ENCODE results near the gene THBD.
A peak's percentile ranks its signal among the peaks of the same experiment; 100 is the strongest.

The THBD gene, protein sequence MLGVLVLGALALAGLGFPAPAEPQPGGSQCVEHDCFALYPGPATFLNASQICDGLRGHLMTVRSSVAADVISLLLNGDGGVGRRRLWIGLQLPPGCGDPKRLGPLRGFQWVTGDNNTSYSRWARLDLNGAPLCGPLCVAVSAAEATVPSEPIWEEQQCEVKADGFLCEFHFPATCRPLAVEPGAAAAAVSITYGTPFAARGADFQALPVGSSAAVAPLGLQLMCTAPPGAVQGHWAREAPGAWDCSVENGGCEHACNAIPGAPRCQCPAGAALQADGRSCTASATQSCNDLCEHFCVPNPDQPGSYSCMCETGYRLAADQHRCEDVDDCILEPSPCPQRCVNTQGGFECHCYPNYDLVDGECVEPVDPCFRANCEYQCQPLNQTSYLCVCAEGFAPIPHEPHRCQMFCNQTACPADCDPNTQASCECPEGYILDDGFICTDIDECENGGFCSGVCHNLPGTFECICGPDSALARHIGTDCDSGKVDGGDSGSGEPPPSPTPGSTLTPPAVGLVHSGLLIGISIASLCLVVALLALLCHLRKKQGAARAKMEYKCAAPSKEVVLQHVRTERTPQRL

DNA sequence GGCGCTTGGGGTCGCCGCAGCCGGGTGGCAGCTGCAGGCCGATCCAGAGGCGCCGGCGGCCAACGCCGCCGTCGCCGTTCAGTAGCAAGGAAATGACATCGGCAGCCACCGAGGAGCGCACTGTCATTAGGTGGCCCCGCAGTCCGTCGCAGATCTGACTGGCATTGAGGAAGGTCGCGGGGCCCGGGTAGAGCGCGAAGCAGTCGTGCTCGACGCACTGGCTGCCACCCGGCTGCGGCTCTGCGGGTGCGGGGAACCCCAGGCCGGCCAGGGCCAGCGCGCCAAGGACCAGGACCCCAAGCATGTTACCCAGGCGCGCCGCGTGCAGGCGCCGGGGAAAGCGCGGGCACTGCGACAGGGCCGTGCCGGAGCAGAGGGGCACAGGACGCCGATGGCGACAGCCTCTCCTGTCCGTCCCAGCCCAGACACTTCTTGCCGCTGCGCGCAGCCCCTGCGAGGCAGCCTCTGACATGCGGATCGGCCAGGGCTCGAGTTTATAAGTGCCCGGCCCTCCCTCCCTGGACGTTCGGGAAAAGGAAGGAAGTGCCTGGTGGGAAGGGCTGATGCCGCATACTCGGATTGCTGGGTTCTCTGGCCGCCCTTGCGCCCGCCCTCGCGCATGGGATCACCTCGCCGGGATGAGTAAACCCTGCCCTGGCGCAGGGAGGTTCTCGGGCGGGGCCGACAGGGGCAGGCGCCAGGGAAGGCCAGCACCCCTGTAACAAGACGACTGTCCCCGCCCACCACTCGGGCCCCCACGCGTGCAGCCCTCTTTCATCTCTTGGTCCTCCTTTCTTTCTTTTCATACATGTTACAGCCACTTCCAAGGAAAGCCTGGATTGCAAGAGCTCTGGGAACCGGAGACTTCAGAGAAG lies at the start of gene THBD:
Gene THBD (minus strand): TSS at position 472 of the 875 bp plus-strand sequence. CDS start 168 bp downstream, at position 304.
- TF ChIP-seq, protein P1, sequence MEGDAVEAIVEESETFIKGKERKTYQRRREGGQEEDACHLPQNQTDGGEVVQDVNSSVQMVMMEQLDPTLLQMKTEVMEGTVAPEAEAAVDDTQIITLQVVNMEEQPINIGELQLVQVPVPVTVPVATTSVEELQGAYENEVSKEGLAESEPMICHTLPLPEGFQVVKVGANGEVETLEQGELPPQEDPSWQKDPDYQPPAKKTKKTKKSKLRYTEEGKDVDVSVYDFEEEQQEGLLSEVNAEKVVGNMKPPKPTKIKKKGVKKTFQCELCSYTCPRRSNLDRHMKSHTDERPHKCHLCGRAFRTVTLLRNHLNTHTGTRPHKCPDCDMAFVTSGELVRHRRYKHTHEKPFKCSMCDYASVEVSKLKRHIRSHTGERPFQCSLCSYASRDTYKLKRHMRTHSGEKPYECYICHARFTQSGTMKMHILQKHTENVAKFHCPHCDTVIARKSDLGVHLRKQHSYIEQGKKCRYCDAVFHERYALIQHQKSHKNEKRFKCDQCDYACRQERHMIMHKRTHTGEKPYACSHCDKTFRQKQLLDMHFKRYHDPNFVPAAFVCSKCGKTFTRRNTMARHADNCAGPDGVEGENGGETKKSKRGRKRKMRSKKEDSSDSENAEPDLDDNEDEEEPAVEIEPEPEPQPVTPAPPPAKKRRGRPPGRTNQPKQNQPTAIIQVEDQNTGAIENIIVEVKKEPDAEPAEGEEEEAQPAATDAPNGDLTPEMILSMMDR (IDR thresholded peaks at IDR 0.05; ENCODE audit: low read depth, low read length, missing control alignments), result no peak
- H3K4me3 ChIP-seq (ENCODE audit: low read depth, low read length), result peak within 1 kb of the TSS; percentile 45
- no peak for DNase-seq (ENCODE audit: low read depth)
- in situ Hi-C loops (cut with HindIII; ENCODE audit: low sequenced_read_pairs), result loop anchor here (25.0 kb wide), 1 partner anchor 712 kb away; no protein-coding TSS in a partner anchor

DNA sequence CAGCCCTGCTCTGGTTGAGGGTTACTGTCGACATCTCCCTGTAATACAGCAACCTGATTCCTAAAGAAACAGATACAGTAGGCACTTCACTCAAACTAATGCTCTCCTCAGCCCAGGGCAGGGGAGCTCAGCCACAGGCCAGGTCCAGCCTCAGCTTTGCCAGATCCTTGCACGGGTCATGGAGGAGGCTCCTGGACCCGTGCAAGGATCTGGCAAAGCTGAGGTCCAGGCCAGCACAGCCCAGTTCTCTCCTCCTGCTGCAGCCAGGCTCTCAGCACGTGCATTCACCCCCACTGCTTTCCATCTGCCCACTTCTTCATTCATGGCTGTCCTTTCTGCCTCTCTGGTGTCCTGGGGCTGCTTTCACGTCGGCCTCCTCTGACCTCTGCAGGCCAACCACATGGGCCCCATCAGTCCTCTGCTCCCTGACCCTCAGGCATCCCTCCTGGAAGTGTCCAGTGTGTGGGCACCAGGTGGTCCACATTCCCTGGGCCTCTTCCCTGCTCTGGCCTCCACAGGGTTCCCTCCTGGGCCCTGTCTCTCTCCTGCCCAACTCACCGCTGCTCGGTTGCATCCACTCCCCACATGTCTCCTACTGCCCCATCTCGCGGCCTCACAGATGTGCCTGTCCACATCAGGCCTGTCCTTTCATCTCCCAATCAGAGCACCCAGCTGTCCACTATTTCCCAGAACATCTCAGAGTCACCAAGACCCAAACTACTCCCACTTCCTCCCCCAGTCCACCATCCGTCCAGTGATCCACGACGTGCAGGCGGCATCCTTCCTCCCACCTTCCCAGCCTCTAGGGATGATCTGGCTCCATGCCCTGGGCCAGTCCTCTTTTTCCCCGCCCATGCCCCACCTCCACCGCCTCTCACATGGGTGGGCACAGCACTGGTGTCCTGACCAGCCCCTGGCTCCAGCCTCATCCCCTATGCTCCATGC lies 48.4 kb upstream of the THBD start:
- in situ Hi-C loops (cut with HindIII; ENCODE audit: low sequenced_read_pairs), result no loop called here
- no peak overlapping the region for H3K4me3 ChIP-seq (ENCODE audit: low read depth, low read length)
- DNase-seq (ENCODE audit: low read depth), result no peak
- TF ChIP-seq, protein P1 (IDR thresholded peaks at IDR 0.05; ENCODE audit: low read depth, low read length, missing control alignments), result no peak

DNA sequence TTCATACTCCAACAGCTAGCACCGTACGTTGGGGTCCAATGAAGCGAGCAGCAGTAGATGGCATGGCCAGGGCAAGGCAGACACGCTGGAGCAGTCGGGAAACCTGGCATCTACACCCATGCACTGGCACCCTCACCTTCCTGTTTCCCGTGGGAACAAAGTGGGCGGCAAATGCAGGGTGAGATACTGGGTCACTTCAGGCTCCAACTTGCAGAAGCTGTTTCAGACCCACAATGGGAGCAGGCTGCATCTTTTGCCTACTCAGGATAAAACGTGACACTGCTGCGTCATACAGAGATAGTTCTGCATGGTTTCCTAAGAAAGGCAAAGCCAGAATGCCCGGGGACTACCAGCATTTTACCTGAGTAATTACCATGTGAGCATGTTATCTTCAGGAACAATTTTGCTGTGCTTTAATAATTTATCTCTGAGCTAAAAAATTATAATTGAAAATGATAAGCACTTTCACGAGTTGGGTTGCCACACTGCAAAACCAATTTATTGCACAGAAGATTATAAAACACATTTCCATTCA lies 47.6 kb upstream of the THBD start:
- no peak overlapping the region for H3K4me3 ChIP-seq (ENCODE audit: low read depth, low read length)
- in situ Hi-C loops (cut with HindIII; ENCODE audit: low sequenced_read_pairs), result no loop called here
- TF ChIP-seq, protein P1 (IDR thresholded peaks at IDR 0.05; ENCODE audit: low read depth, low read length, missing control alignments), result no peak
- no peak for DNase-seq (ENCODE audit: low read depth)

DNA sequence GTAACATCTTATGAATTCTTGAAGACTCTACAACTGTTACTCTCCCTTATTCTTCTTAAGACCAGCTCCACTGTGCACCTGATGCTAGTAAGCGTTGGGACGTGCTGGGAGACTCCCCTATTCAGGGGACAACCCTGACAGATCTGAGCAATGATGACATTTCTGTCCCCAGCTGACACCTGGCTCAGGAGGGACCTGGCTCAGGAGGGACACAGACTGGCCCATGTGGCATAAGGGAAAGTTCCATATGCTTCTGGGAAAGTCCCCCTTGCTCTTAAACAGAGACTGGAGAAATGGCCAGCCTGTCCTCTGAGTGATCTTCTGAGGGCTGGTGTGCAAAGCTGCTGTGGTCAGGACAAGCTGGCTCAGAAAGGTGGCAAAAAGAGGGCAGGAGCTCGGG lies 46.6 kb upstream of the THBD start:
- in situ Hi-C loops (cut with HindIII; ENCODE audit: low sequenced_read_pairs), result no loop called here
- TF ChIP-seq, protein P1 (IDR thresholded peaks at IDR 0.05; ENCODE audit: low read depth, low read length, missing control alignments), result no peak
- H3K4me3 ChIP-seq (ENCODE audit: low read depth, low read length), result no peak overlapping the region
- no peak for DNase-seq (ENCODE audit: low read depth)

DNA sequence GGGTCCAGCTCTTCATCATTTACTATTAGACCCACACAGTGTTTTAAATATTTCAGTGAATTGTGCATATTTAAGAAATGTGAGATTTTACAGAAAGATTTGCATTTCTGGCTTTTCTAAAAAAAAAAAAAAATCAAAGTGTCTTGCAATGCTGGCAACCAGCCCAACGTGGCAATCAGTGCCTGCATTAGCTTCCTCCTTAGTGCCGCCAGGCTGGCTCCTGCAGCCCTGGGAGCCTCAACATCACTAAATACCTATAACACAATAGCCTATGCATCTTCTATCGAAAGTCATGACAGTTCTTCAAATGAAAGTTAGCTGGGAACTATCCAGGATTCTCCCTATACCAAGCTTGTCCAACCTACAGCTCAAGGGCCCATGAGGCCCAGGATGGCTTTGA lies 46.0 kb upstream of the THBD start:
- in situ Hi-C loops (cut with HindIII; ENCODE audit: low sequenced_read_pairs), result no loop called here
- no peak overlapping the region for H3K4me3 ChIP-seq (ENCODE audit: low read depth, low read length)
- TF ChIP-seq, protein P1 (IDR thresholded peaks at IDR 0.05; ENCODE audit: low read depth, low read length, missing control alignments), result no peak
- no peak for DNase-seq (ENCODE audit: low read depth)

All from astrocyte of the cerebellum (primary cell).